Lung (tissue), 16 donors: ENCODE data around the gene DPH7. TPM values are rescaled to one million over a fixed set of nuclear protein-coding genes. Genes with fewer than 3 reads are reported as not detected.
A peak's percentile ranks its signal among the peaks of the same experiment; 100 is the strongest.
"Not testable (repeated sequence)": the region's sequence is repeated elsewhere in the genome, so short reads cannot be mapped to it uniquely, and the experiment has no call there.

Source experiments
- ATAC-seq: fragments of 200-7000 bp; cut with Tn5 transposase; one replicate; pipeline ENCODE4 v1.9.1; 2020; ENCODE audit warnings: moderate number of reproducible peaks; ENCODE audit not compliant: insufficient read depth, low FRiP score
- DNase-seq, 3 donors: peaks; one replicate each; pipeline ENCODE4 v3.0.0-alpha.2; 2013 to 2017
- H3K27ac ChIP-seq, 2 donors: one replicate each; pipeline ENCODE4 v1.5.1; 2013; ENCODE audit warnings: mild to moderate bottlenecking in 2 of 2, moderate library complexity in 2 of 2, control low read depth in 1 of 2, inconsistent platforms in 1 of 2, low read depth in 1 of 2, low read length in 1 of 2
- H3K27me3 ChIP-seq, 3 donors: one replicate each; pipeline ENCODE4 v1.5.1; 2013; ENCODE audit warnings: low read length in 2 of 3; ENCODE audit not compliant: control insufficient read depth in 3 of 3, insufficient read depth in 3 of 3
- H3K36me3 ChIP-seq, 4 donors: one replicate each; pipeline ENCODE4 v1.5.1; 2013; ENCODE audit warnings: low read length in 4 of 4, mild to moderate bottlenecking in 1 of 4, moderate library complexity in 1 of 4; ENCODE audit not compliant: control insufficient read depth in 4 of 4, insufficient read depth in 4 of 4
- H3K4me1 ChIP-seq, 5 donors: one replicate each; pipeline ENCODE4 v1.5.1; 2013; ENCODE audit warnings: low read length in 5 of 5, mild to moderate bottlenecking in 2 of 5, moderate library complexity in 1 of 5; ENCODE audit not compliant: control insufficient read depth in 5 of 5, insufficient read depth in 5 of 5
- H3K4me3 ChIP-seq: one replicate; pipeline ENCODE4 v1.5.1; 2013; ENCODE audit warnings: mild to moderate bottlenecking, control low read depth, moderate library complexity
- H3K9ac ChIP-seq, 2 donors: one replicate each; pipeline ENCODE4 v1.5.1; 2013; ENCODE audit warnings: low read length in 2 of 2, control low read depth in 1 of 2; ENCODE audit not compliant: insufficient read depth in 1 of 2
- H3K9me3 ChIP-seq, 4 donors: one replicate each; pipeline ENCODE4 v1.5.1; 2013; ENCODE audit warnings: low read length in 3 of 4, mild to moderate bottlenecking in 1 of 4, moderate library complexity in 1 of 4; ENCODE audit not compliant: control insufficient read depth in 4 of 4, insufficient read depth in 3 of 4
- CTCF ChIP-seq: IDR thresholded peaks from 2 replicates; pipeline ENCODE4 v1.5.1; 2012; ENCODE audit warnings: mild to moderate bottlenecking; ENCODE audit errors: control extremely low read depth, extremely low read depth
- WGBS, 2 donors: extraction: QIAGEN DNeasy Blood & Tissue Kit; methylation state at CpG; one replicate each; pipeline ENCODE4 v1.1.7; 2013; 5-methylcytosine and 5-hydroxymethylcytosine counted together
- long read RNA-seq, 5 donors: transcript quantifications; one replicate each; lab custom pipeline, GENCODE V29; 2026
- polyA plus RNA-seq, 2 donors: library from polyadenylated mRNA; stranded (reverse); fragments of 200-250 nt; gene quantifications; one replicate each; pipeline ENCODE4 v1.2.1, GENCODE V29; 2013
- total RNA-seq, 2 donors: library from RNA; depleted of rRNA in 1 of 2; stranded (reverse); fragments of >200 nt in 1 of 2; gene quantifications; one replicate each; pipeline ENCODE4 v1.2.1, GENCODE V29; 2014 to 2021
- donor health status: control.
- donor health status: control.
- donor health status: Bipolar disorder and iron deficiency.
- donor health status: healthy.
- donor health status: DM: yes; HTN: yes; CAD: no.

DPH7 gene
- total RNA-seq: 10 to 100 TPM; 28.0 to 36.5 TPM
- 10 to 100 TPM; 23.6 to 32.6 TPM for polyA plus RNA-seq
- long read RNA-seq, donor 1, partial matches to known transcripts: 14 of 17 reads
- long read RNA-seq, donor 1, other reads (novel, unspliced or antisense): 0 of 17 reads
- long read RNA-seq, donor 2: 0 reads
- long read RNA-seq, donor 3, partial matches to known transcripts: 0 of 3 reads
- long read RNA-seq, donor 3, other reads (novel, unspliced or antisense): 0 of 3 reads
- long read RNA-seq, donor 4, partial matches to known transcripts: 0 of 2 reads
- long read RNA-seq, donor 4, other reads (novel, unspliced or antisense): 0 of 2 reads
- long read RNA-seq, donor 5, transcript DPH7-201 (9 exons, 1,847 nt): major isoform, 5 of 26 reads
- long read RNA-seq, donor 5, partial matches to known transcripts: 18 of 26 reads
- long read RNA-seq, donor 5, other reads (novel, unspliced or antisense): 0 of 26 reads

GRCh38 chr9:137578518-137579258 lies at the start of gene DPH7:
Gene DPH7, minus strand, starts transcription at chr9:137578925. Its CDS starts 148 bp downstream, at chr9:137578777.
- Histone ChIP-seq H3K27ac (peak within 1 kb of the TSS; percentile 86 to 88), H3K27me3 (no peaks in the 10 kb centered on the region), H3K9ac (peak within 1 kb of the TSS; percentile 46 to 67), H3K36me3 (peaks cover 0 to 37% (median 16%) of the 10 kb centered on the region in 4 donors), H3K9me3 (no peaks in the 10 kb centered on the region), H3K4me1 (peaks cover 6 to 9% (median 9%) of the 10 kb centered on the region in 5 donors), H3K4me3 (peak within 1 kb of the TSS; percentile 97)
- WGBS, 2 donors: 3 to 5% methylated on average over 59 to 82 of the region's 82 CpGs
- ATAC-seq: peak; percentile 97
- peak; percentile 92 to 95 (median 93) for DNase-seq
- TF ChIP-seq CTCF: peak; percentile 93

GRCh38 chr9:137627406-137627805 lies 48.7 kb upstream of the DPH7 start:
- H3K4me1 ChIP-seq: peaks cover 7 to 26% (median 9%) of the 10 kb centered on the region in 5 donors
- ATAC-seq, H3K36me3 ChIP-seq, H3K27ac ChIP-seq, H3K4me3 ChIP-seq, H3K9me3 ChIP-seq, H3K27me3 ChIP-seq, DNase-seq, H3K9ac ChIP-seq: not testable (repeated sequence)
- 96 to 98% methylated on average over 14 of the region's 14 CpGs for WGBS, 2 donors

- Histone ChIP-seq H3K9me3 (no peaks in the 10 kb centered on the region), H3K4me3 (no peak overlapping the region), H3K27ac (no peak overlapping the region), H3K4me1 (peaks cover 7 to 20% (median 9%) of the 10 kb centered on the region in 5 donors), H3K27me3 (no peaks in the 10 kb centered on the region), H3K9ac (no peak overlapping the region), H3K36me3 (no peaks in the 10 kb centered on the region)
- no peak for TF ChIP-seq CTCF
- 38 to 62% methylated on average over 4 of the region's 4 CpGs for whole genome bisulfite sequencing, 2 donors
- no peak for ATAC-seq
- DNase-seq: peak in 2 of 3 donors; percentile 58 to 59
Observed at GRCh38 chr9:137626464-137626863, 47.7 kb upstream of the DPH7 start.

GRCh38 chr9:137622211-137622610 lies 43.5 kb upstream of the DPH7 start:
- not testable (repeated sequence) for H3K4me3 ChIP-seq, H3K36me3 ChIP-seq, H3K27ac ChIP-seq, H3K9ac ChIP-seq, H3K27me3 ChIP-seq, DNase-seq, H3K9me3 ChIP-seq, ATAC-seq
- peaks cover 8 to 25% (median 16%) of the 10 kb centered on the region in 5 donors for H3K4me1 ChIP-seq
- WGBS, 2 donors: 81 to 95% methylated on average over 8 of the region's 8 CpGs
